Measurements from ENCODE around the gene SLC22A12.

SLC22A12 gene

GRCh38 chr11:64624883-64625481 lies 34.0 kb downstream of the SLC22A12 start:
- no peak for DNase-seq (ENCODE audit: low spot score)

- DNase-seq (ENCODE audit: low spot score) = no peak
Observed at GRCh38 chr11:64626637-64627036, 35.6 kb downstream of the SLC22A12 start.

- no peak for DNase-seq (ENCODE audit: low spot score)
Observed at GRCh38 chr11:64627371-64627770, 36.4 kb downstream of the SLC22A12 start.

- DNase-seq (ENCODE audit: low spot score) = no peak
Observed at GRCh38 chr11:64628596-64628995, 37.6 kb downstream of the SLC22A12 start.

- no peak for DNase-seq (ENCODE audit: low spot score)
Observed at GRCh38 chr11:64629103-64629502, 38.1 kb downstream of the SLC22A12 start.

GRCh38 chr11:64629796-64630562 lies 39.0 kb downstream of the SLC22A12 start:
- DNase-seq (ENCODE audit: low spot score) = no peak

GRCh38 chr11:64631675-64632074 lies 40.7 kb downstream of the SLC22A12 start:
- DNase-seq (ENCODE audit: low spot score) = no peak

- no peak for DNase-seq (ENCODE audit: low spot score)
Observed at GRCh38 chr11:64632237-64632636, 41.2 kb downstream of the SLC22A12 start.

- no peak for DNase-seq (ENCODE audit: low spot score)
Observed at GRCh38 chr11:64632654-64633053, 41.6 kb downstream of the SLC22A12 start.

- DNase-seq (ENCODE audit: low spot score) = no peak
Observed at GRCh38 chr11:64633555-64634159, 42.6 kb downstream of the SLC22A12 start.

GRCh38 chr11:64637334-64638017 lies 46.5 kb downstream of the SLC22A12 start:
- DNase-seq (ENCODE audit: low spot score) = no peak

GRCh38 chr11:64638018-64638665 lies 47.1 kb downstream of the SLC22A12 start:
- no peak for DNase-seq (ENCODE audit: low spot score)

- DNase-seq (ENCODE audit: low spot score) = no peak
Observed at GRCh38 chr11:64638829-64639228, 47.8 kb downstream of the SLC22A12 start.

GRCh38 chr11:64639885-64640284 lies 48.9 kb downstream of the SLC22A12 start:
- no peak for DNase-seq (ENCODE audit: low spot score)

- DNase-seq (ENCODE audit: low spot score) = no peak
Observed at GRCh38 chr11:64641596-64642417, 50.8 kb downstream of the SLC22A12 start.

GRCh38 chr11:64642418-64642735 lies 51.4 kb downstream of the SLC22A12 start:
- DNase-seq (ENCODE audit: low spot score) = no peak

- DNase-seq (ENCODE audit: low spot score) = no peak
Observed at GRCh38 chr11:64642871-64643255, 51.8 kb downstream of the SLC22A12 start.

GRCh38 chr11:64643256-64643881 lies 52.3 kb downstream of the SLC22A12 start:
- no peak for DNase-seq (ENCODE audit: low spot score)

GRCh38 chr11:64643920-64644646 lies 53.1 kb downstream of the SLC22A12 start:
- DNase-seq (ENCODE audit: low spot score) = no peak

- DNase-seq (ENCODE audit: low spot score) = no peak
Observed at GRCh38 chr11:64644647-64645275, 53.7 kb downstream of the SLC22A12 start.
